Activated naive CD8-positive, alpha-beta T cell treated with anti-CD3 and anti-CD28 coated beads, Interleukin-2, amount 10 ng/mL, durations not matched to agents 7 days and 5 days (primary cell): ENCODE data around the gene KANSL2. TPM values are rescaled to one million over a fixed set of nuclear protein-coding genes. Genes with fewer than 3 reads are reported as not detected.
A peak's percentile ranks its signal among the peaks of the same experiment; 100 is the strongest.
"Not testable (repeated sequence)": the region's sequence is repeated elsewhere in the genome, so short reads cannot be mapped to it uniquely, and the experiment has no call there.

ENCODE experiments used
- ATAC-seq: fragments of 150-1000 bp; cut with Tn5 transposase; one replicate; pipeline ENCODE4 v1.10.0; 2021; ENCODE audit warnings: low read depth, moderate library complexity
- POLR2A ChIA-PET: fragments of 350-600 bp; sonication (Branson Sonifier 250); formaldehyde crosslinking; loops from one replicate; lab custom pipeline; 2021; ENCODE audit warnings: antibody characterized with exemption; lab: Charles Lee
- DNase-seq: peaks from one replicate; pipeline ENCODE4 v3.0.0; 2021
- H3K27ac Mint-ChIP-seq: one replicate; pipeline ENCODE4 v1.8.0; 2022; ENCODE audit warnings: mild to moderate bottlenecking, mixed read lengths
- H3K27me3 Mint-ChIP-seq: one replicate; pipeline ENCODE4 v1.8.0; 2022; ENCODE audit warnings: mild to moderate bottlenecking, moderate library complexity, mixed read lengths
- H3K36me3 Mint-ChIP-seq: one replicate; pipeline ENCODE4 v1.8.0; 2021; ENCODE audit warnings: mild to moderate bottlenecking, mixed read lengths
- H3K4me1 Mint-ChIP-seq: one replicate; pipeline ENCODE4 v1.8.0; 2021; ENCODE audit warnings: mixed read lengths
- H3K4me3 Mint-ChIP-seq: one replicate; pipeline ENCODE4 v1.8.0; 2022; ENCODE audit warnings: mild to moderate bottlenecking, moderate library complexity, mixed read lengths
- H3K9me3 Mint-ChIP-seq: one replicate; pipeline ENCODE4 v1.8.0; 2021; ENCODE audit warnings: mixed read lengths
- total RNA-seq, 2 experiments: library from RNA; stranded (reverse); gene quantifications; one replicate each; pipeline ENCODE4 v1.2.3, GENCODE V29; 2021

KANSL2 gene
- total RNA-seq, result 10 to 100 TPM; 62.1 to 65.7 TPM

DNA sequence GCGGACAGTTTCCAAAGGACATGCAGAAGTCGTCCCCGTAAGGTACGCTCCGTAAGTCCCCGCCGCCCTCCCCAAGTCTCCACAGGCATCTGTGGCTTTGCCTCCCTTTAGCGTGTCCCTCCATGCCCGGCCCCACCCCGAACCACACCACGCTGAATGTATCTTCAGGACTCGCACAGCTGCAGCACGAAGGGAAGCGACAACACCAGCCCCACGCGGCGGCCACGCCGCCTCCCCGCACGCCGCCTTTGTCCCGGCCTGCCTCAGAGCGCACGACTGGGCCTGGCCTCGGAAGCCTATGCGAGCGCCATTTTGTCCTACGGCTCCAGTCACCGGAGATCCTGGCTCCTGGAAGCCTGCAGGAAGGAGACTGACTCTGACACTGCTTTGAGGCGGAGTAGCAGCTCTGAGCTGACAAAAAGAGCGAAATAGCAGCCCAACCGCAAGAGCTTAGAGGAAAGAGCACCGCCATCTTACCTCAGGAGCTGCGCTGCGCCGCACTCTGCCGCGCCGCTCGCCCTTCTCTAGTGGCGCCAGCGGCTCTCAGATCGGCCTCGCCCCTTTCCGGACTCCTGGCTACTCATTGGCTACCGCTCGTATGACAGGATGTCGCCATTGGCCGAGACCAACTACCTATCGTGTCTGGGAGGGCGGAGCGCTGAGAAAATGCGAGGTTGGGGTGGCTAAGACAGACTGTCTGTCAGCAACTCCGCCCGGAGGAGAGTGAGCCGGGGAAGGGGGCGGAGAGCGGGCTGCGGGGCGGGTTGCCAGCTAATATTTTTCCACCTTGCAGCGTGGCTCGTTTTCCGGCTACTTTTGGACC is at the start of gene KANSL2:
Gene KANSL2, minus strand, starts transcription at position 529 of the 823 bp plus-strand sequence. CDS start 606 bp downstream, outside the sequence.
- ATAC-seq (peak; percentile 99), DNase-seq (peak; percentile 91)
- Mint-ChIP-seq H3K36me3 (peaks cover 31% of the 10 kb centered on the region), H3K4me3 (peak within 1 kb of the TSS; percentile 99), H3K27ac (peak within 1 kb of the TSS; percentile 97), H3K27me3 (no peaks in the 10 kb centered on the region), H3K9me3 (no peaks in the 10 kb centered on the region), H3K4me1 (peaks cover 38% of the 10 kb centered on the region)
- POLR2A ChIA-PET, result interaction anchor here (0.6 to 2.5 kb wide), 14 partner anchors 8 to 777 kb away, joined by 3 to 13 read pairs (median 6); partner anchors contain the start of genes DDX23 and VDR

DNA sequence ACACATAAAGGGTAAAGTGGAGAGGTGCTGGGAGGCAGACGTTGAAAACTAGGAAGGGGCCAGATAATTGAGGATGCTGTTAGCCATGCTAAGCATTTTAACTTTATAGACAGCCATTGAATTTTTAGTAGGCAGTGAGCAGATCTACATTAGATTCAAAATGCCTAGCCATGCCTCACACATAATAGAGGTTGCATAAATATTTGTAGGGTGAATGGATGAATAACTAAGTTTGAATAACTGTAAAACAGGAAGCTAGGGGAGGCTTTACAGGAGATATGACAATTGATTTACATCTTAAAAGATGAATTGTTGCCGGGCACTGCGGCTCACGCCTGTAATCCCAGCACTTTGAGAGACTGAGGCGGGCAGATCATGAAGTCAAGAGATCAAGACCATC is 46.8 kb upstream of the KANSL2 start:
- DNase-seq (no peak), ATAC-seq (no peak)
- H3K4me1 Mint-ChIP-seq, result no peaks in the 10 kb centered on the region
- H3K9me3 Mint-ChIP-seq, result no peaks in the 10 kb centered on the region
- no peak overlapping the region for H3K4me3 Mint-ChIP-seq
- H3K27ac Mint-ChIP-seq, result no peak overlapping the region
- peaks cover 8% of the 10 kb centered on the region for H3K27me3 Mint-ChIP-seq
- H3K36me3 Mint-ChIP-seq, result no peaks in the 10 kb centered on the region
- POLR2A ChIA-PET, result no interaction called here

GRCh38 chr12:48720737-48721136 is 38.7 kb upstream of the KANSL2 start:
- Mint-ChIP-seq H3K36me3 (peaks cover 21% of the 10 kb centered on the region), H3K9me3 (peaks cover 15% of the 10 kb centered on the region)
- POLR2A ChIA-PET, H3K27me3 Mint-ChIP-seq, DNase-seq, H3K27ac Mint-ChIP-seq, H3K4me3 Mint-ChIP-seq, ATAC-seq, H3K4me1 Mint-ChIP-seq: not testable (repeated sequence)

DNA sequence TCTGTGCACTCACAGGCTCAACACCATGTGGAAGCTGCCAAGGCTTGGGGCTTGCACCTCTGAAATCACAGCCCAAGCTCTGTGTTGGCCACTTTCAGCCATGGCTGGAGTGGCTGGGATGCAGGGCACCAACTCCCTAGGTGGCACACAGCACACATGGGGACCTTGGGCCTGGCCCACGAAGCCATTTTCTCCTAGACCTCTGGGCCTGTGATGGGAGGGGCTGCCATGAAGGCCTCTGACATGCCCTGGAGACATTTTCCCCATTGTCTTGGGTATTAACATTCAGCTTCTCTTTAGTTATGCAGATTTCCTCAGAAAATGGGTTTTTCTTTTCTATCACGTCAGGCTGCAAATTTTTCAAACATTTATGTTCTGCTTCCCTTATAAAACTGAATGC is 38.1 kb upstream of the KANSL2 start:
- DNase-seq, POLR2A ChIA-PET, ATAC-seq, H3K27me3 Mint-ChIP-seq, H3K4me3 Mint-ChIP-seq, H3K27ac Mint-ChIP-seq: not testable (repeated sequence)
- Mint-ChIP-seq H3K36me3 (peaks cover 24% of the 10 kb centered on the region), H3K4me1 (peaks cover 11% of the 10 kb centered on the region), H3K9me3 (peaks cover 15% of the 10 kb centered on the region)

- Mint-ChIP-seq H3K9me3 (peaks cover 15% of the 10 kb centered on the region), H3K36me3 (peaks cover 27% of the 10 kb centered on the region), H3K4me1 (peaks cover 20% of the 10 kb centered on the region), H3K27ac (peak overlapping the region; percentile 18)
- DNase-seq, ATAC-seq, H3K27me3 Mint-ChIP-seq, H3K4me3 Mint-ChIP-seq: not testable (repeated sequence)
- POLR2A ChIA-PET, result interaction anchor here (0.9 kb wide), 1 partner anchor 11 kb away, joined by 3 read pairs; no protein-coding TSS in a partner anchor
Observed at GRCh38 chr12:48719002-48719401, 37.0 kb upstream of the KANSL2 start.

GRCh38 chr12:48717252-48717695 is 35.2 kb upstream of the KANSL2 start:
- Mint-ChIP-seq H3K27me3 (no peaks in the 10 kb centered on the region), H3K4me1 (peaks cover 29% of the 10 kb centered on the region), H3K4me3 (peak overlapping the region; percentile 94), H3K36me3 (peaks cover 36% of the 10 kb centered on the region), H3K27ac (peak overlapping the region; percentile 98), H3K9me3 (peaks cover 15% of the 10 kb centered on the region)
- ATAC-seq (no peak), DNase-seq (no peak)
- POLR2A ChIA-PET, result interaction anchor here (0.6 to 2.2 kb wide), 2 partner anchors 10 to 135 kb away, joined by 3 to 6 read pairs; partner anchors contain the start of gene DDX23

DNA sequence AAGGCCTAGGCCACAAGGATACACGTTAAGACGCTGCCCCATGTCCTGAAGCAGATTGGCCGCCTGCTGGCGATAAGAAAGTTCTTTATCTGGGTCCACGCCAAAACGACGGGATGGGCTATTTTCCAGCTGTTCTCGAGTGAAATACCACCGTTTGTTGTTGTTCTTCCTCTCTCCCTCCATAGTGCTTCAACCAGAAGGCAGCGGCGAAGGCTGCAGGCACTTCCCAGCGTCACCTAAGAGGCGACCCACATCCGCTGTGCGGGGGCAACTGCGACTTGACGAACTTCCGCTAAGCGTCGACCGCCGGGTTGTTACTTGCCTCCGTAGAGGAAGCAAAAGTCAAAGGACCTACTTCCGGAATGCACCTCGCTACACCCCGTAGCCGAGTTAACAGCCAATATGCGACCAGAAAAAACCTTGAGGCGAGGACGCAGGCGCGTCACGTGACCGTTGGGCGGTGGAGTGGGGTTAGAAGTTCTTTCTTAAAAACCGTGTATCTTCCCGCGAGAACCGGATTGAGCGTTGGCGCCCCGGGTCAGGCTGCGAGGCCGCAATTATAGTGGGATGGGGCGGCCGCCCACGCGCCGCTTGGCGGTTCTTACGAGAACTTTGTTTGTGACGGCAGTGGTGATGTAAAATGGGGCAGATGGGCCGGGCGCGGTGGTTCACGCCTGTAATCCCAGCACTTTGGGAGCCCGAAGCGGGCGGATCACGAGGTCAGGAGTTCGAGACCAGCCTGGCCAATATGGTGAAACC is 34.6 kb upstream of the KANSL2 start, which contains the start of gene CCNT1:
Gene CCNT1, minus strand, starts transcription at position 215 of the 759 bp plus-strand sequence. Its CDS starts 32 bp downstream, at position 183.
- H3K36me3 Mint-ChIP-seq, result peaks cover 40% of the 10 kb centered on the region

DNA sequence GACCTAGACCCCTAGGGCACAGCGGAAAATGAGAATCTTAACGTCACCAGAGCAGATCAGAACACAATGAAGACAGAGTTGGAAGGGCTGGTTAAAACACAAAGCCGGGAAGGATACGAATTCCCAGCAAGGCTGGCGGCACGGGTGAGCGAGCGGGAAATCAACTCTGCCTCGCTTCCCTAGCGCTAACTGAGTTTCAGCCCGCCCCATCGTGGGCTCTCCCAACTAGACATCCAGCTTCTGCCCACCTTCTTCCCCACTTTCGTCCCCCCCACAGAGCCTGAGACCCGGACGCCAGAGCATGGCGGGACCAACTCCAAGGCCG is 34.1 kb upstream of the KANSL2 start:
- H3K27me3 Mint-ChIP-seq, result no peaks in the 10 kb centered on the region
- DNase-seq (no peak), ATAC-seq (no peak)
- H3K36me3 Mint-ChIP-seq, result peaks cover 42% of the 10 kb centered on the region
- H3K9me3 Mint-ChIP-seq, result peaks cover 13% of the 10 kb centered on the region
- peaks cover 32% of the 10 kb centered on the region for H3K4me1 Mint-ChIP-seq
- POLR2A ChIA-PET, result interaction anchor here (1.6 to 2.2 kb wide), 2 partner anchors 34 to 136 kb away, joined by 6 to 13 read pairs; partner anchors contain the start of genes DDX23 and KANSL2
- peak overlapping the region; percentile 94 for H3K4me3 Mint-ChIP-seq
- peak overlapping the region; percentile 98 for H3K27ac Mint-ChIP-seq

More for the DNA sequence above, 34.6 kb upstream of the KANSL2 start, which contains the start of gene CCNT1:
- H3K27ac Mint-ChIP-seq, result peak within 1 kb of the TSS; percentile 98
- H3K4me3 Mint-ChIP-seq, result peak within 1 kb of the TSS; percentile 94
- peak; percentile 95 for DNase-seq
- peaks cover 29% of the 10 kb centered on the region for H3K4me1 Mint-ChIP-seq
- peak; percentile 96 for ATAC-seq
- POLR2A ChIA-PET, result interaction anchor here (0.6 to 2.2 kb wide), 3 partner anchors 11 to 135 kb away, joined by 3 to 13 read pairs (median 6); partner anchors contain the start of genes DDX23 and KANSL2
- peaks cover 15% of the 10 kb centered on the region for H3K9me3 Mint-ChIP-seq
- H3K27me3 Mint-ChIP-seq, result no peaks in the 10 kb centered on the region

- DNase-seq, result no peak
- Mint-ChIP-seq H3K27me3 (no peaks in the 10 kb centered on the region), H3K4me1 (peaks cover 38% of the 10 kb centered on the region), H3K9me3 (no peaks in the 10 kb centered on the region), H3K36me3 (peaks cover 33% of the 10 kb centered on the region), H3K4me3 (no peak overlapping the region), H3K27ac (no peak overlapping the region)
- POLR2A ChIA-PET, result interaction anchor here (0.7 to 1.8 kb wide), 2 partner anchors 8 to 54 kb away, joined by 4 to 5 read pairs; no protein-coding TSS in a partner anchor
- no peak for ATAC-seq
Observed at GRCh38 chr12:48712209-48712608, 30.2 kb upstream of the KANSL2 start.

DNA sequence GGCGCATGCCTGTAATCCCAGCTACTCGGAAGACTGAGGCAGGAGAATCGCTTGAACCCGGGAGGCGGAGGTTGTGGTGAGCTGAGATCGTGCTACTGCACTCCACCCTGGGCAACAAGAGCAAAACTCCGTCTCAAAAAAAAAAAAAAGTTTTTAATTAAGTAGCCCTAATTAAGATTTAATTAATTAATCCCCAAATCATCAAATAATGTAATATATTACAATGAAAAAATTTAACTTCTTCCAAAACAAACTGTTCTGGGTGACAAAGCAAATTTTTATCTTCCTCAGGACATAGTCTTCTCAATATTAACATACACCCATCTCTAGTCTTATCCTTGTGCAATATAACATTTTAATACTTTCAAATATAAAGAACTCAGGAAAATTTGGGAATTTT is 16.8 kb upstream of the KANSL2 start:
- H3K4me3 Mint-ChIP-seq, H3K27me3 Mint-ChIP-seq, H3K9me3 Mint-ChIP-seq, H3K27ac Mint-ChIP-seq, POLR2A ChIA-PET, ATAC-seq, H3K4me1 Mint-ChIP-seq, DNase-seq: not testable (repeated sequence)
- peaks cover 21% of the 10 kb centered on the region for H3K36me3 Mint-ChIP-seq

GRCh38 chr12:48696626-48697025 is 14.6 kb upstream of the KANSL2 start:
- H3K4me1 Mint-ChIP-seq, result peaks cover 3% of the 10 kb centered on the region
- no peak for ATAC-seq
- POLR2A ChIA-PET, result interaction anchor here (0.7 kb wide), 1 partner anchor 36 kb away, joined by 3 read pairs; no protein-coding TSS in a partner anchor
- H3K27me3 Mint-ChIP-seq, result no peaks in the 10 kb centered on the region
- H3K36me3 Mint-ChIP-seq, result peaks cover 30% of the 10 kb centered on the region
- H3K4me3 Mint-ChIP-seq, result no peak overlapping the region
- H3K9me3 Mint-ChIP-seq, result no peaks in the 10 kb centered on the region
- H3K27ac Mint-ChIP-seq, result no peak overlapping the region
- DNase-seq, result no peak

DNA sequence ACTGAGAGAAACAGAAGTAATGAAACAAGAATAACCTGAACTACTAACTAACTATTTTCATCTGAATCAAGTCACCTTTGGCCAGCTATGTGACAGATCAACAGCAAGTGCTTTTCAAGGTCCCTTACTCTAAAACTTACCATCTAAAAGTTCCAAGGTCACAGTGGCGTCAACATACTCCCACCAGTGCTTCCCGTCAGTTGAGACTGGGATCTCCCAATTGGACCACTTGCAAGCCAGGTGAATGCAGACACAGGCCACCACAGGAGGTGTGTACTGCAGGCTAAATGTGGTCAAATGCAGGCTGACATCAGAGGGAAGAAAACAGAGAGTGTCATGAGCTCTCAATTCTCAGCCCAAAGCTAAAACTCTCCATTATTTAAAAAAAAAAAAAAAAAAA is 13.8 kb upstream of the KANSL2 start:
- Mint-ChIP-seq H3K4me3 (no peak overlapping the region), H3K27me3 (no peaks in the 10 kb centered on the region), H3K36me3 (peaks cover 33% of the 10 kb centered on the region), H3K4me1 (peaks cover 5% of the 10 kb centered on the region), H3K9me3 (no peaks in the 10 kb centered on the region), H3K27ac (no peak overlapping the region)
- ATAC-seq (no peak), DNase-seq (no peak)
- POLR2A ChIA-PET, result interaction anchor here (0.5 to 0.6 kb wide), 2 partner anchors 13 to 1559 kb away, joined by 3 to 7 read pairs; no protein-coding TSS in a partner anchor

GRCh38 chr12:48694038-48694437 is 12.0 kb upstream of the KANSL2 start:
- Mint-ChIP-seq H3K9me3 (no peaks in the 10 kb centered on the region), H3K4me1 (peaks cover 6% of the 10 kb centered on the region), H3K4me3 (no peak overlapping the region), H3K36me3 (peaks cover 31% of the 10 kb centered on the region), H3K27ac (no peak overlapping the region), H3K27me3 (no peaks in the 10 kb centered on the region)
- POLR2A ChIA-PET, result interaction anchor here (1.7 kb wide), 1 partner anchor 12 kb away, joined by 6 read pairs; the partner anchor contains the start of gene KANSL2
- ATAC-seq (no peak), DNase-seq (no peak)
